B cell (primary cell): Measurements from ENCODE around the gene ESYT2. TPM values are rescaled to one million over a fixed set of nuclear protein-coding genes. Genes with fewer than 3 reads are reported as not detected.

Experiments used
- ATAC-seq: fragments of 200-7000 bp; cut with Tn5 transposase; one replicate; pipeline ENCODE4 v1.10.0; 2021; ENCODE audit warnings: low read depth, mild to moderate bottlenecking, moderate number of reproducible peaks, moderate library complexity
- CTCF ChIA-PET: fragments of 350-600 bp; sonication (Branson Sonifier 250); formaldehyde crosslinking; loops from one replicate; lab custom pipeline; 2021; ENCODE audit warnings: antibody characterized with exemption, inconsistent platforms; lab: Charles Lee
- POLR2A ChIA-PET: fragments of 350-600 bp; sonication (Branson Sonifier 250); formaldehyde crosslinking; loops from one replicate; lab custom pipeline; 2021; ENCODE audit warnings: antibody characterized with exemption; lab: Charles Lee
- DNase-seq: peaks from one replicate; pipeline ENCODE4 v3.0.0; 2013
- H2AFZ ChIP-seq: 2 replicates; pipeline ENCODE4 v1.6.1; 2012; ENCODE audit warnings: mild to moderate bottlenecking, low read depth, low read length; ENCODE audit not compliant: insufficient read depth, poor library complexity, severe bottlenecking
- H3K27ac ChIP-seq, 2 donors: 1 replicate in 1 of 2; 2 replicates in 1 of 2; pipeline ENCODE4 v1.5.1; 2012 to 2013; ENCODE audit warnings: low read length in 2 of 2, mild to moderate bottlenecking in 2 of 2, moderate library complexity in 1 of 2
- H3K27me3 ChIP-seq, 4 experiments: fragments of 200-600 bp in 1 of 4; sonication (generic) in 1 of 4; replicated peaks in 1 of 4; 1 replicate in 2 of 4; 2 replicates in 2 of 4; pipeline versions ENCODE4 v1.6.1 to v1.7.0; 2013 to 2016; ENCODE audit warnings: low read length in 3 of 4, mild to moderate bottlenecking in 2 of 4, mixed read lengths in 1 of 4, moderate library complexity in 1 of 4; ENCODE audit not compliant: insufficient read depth in 4 of 4, control insufficient read depth in 3 of 4; ENCODE audit errors: control extremely low read depth in 1 of 4
- H3K36me3 ChIP-seq, 2 experiments: replicated peaks in 1 of 2; 1 replicate in 1 of 2; 2 replicates in 1 of 2; pipeline versions ENCODE4 v1.6.1 to v1.7.1; 2013; ENCODE audit warnings: low read length in 1 of 2; ENCODE audit not compliant: insufficient read depth in 2 of 2, control insufficient read depth in 1 of 2; ENCODE audit errors: control extremely low read depth in 1 of 2, extremely low read depth in 1 of 2
- H3K4me1 ChIP-seq, 2 donors: fragments of 200-600 bp in 1 of 2; sonication (generic) in 1 of 2; 1 replicate in 1 of 2; 2 replicates in 1 of 2; pipeline versions ENCODE4 v1.5.1 to v1.6.1; 2013 to 2017; ENCODE audit warnings: low read length in 2 of 2; ENCODE audit not compliant: control insufficient read depth in 2 of 2, insufficient read depth in 2 of 2
- H3K4me2 ChIP-seq: replicated peaks from 2 replicates; pipeline ENCODE3; 2012; ENCODE audit warnings: mild to moderate bottlenecking, low read depth, low read length; ENCODE audit not compliant: poor library complexity, severe bottlenecking
- H3K4me3 ChIP-seq, 5 experiments: fragments of 200-600 bp in 1 of 5; sonication (generic) in 1 of 5; 1 replicate in 3 of 5; 2 replicates in 2 of 5; pipeline versions ENCODE4 v1.5.1 to v1.7.0; 2011 to 2016; ENCODE audit warnings: low read length in 4 of 5, mild to moderate bottlenecking in 4 of 5, low read depth in 2 of 5, control low read depth in 1 of 5, moderate library complexity in 1 of 5; ENCODE audit not compliant: insufficient read depth in 1 of 5; ENCODE audit errors: control extremely low read depth in 1 of 5, extremely low read depth in 1 of 5
- H3K79me2 ChIP-seq: fragments of 200-600 bp; sonication (generic); one replicate; pipeline ENCODE4 v1.6.0; 2016; ENCODE audit warnings: low read length; ENCODE audit not compliant: control insufficient read depth, insufficient read depth
- H3K9ac ChIP-seq: fragments of 200-600 bp; sonication (generic); 2 replicates; pipeline ENCODE4 v1.6.1; 2017; ENCODE audit warnings: mild to moderate bottlenecking, low read length, moderate library complexity
- H3K9me3 ChIP-seq, 3 donors: one replicate each; pipeline versions ENCODE4 v1.6.1 to v1.7.1; 2013; ENCODE audit warnings: low read length in 2 of 3; ENCODE audit not compliant: control insufficient read depth in 2 of 3, insufficient read depth in 1 of 3; ENCODE audit errors: control extremely low read depth in 1 of 3
- H4K20me1 ChIP-seq: 2 replicates; pipeline ENCODE4 v1.6.0; 2012; ENCODE audit warnings: mild to moderate bottlenecking, low read length; ENCODE audit not compliant: insufficient read depth, control insufficient read depth, poor library complexity, severe bottlenecking
- H3K27ac Mint-ChIP-seq: one replicate; pipeline ENCODE4 v1.8.0; 2021; ENCODE audit warnings: mixed read lengths
- H3K27me3 Mint-ChIP-seq: one replicate; pipeline ENCODE4 v1.8.0; 2021; ENCODE audit warnings: mixed read lengths
- H3K4me1 Mint-ChIP-seq: one replicate; pipeline ENCODE4 v1.8.0; 2021; ENCODE audit warnings: mixed read lengths
- H3K4me3 Mint-ChIP-seq: one replicate; pipeline ENCODE4 v1.8.0; 2021; ENCODE audit warnings: mixed read lengths
- H3K9me3 Mint-ChIP-seq: one replicate; pipeline ENCODE4 v1.8.0; 2022; ENCODE audit warnings: mixed read lengths; ENCODE audit not compliant: insufficient read depth
- EZH2 ChIP-seq: IDR thresholded peaks from 2 replicates; pipeline ENCODE4 v1.6.1; 2012; ENCODE audit warnings: borderline replicate concordance, low read depth, mild to moderate bottlenecking, moderate library complexity, low read length; ENCODE audit not compliant: insufficient read depth, poor library complexity, severe bottlenecking
- WGBS: methylation state at CpG from one replicate; pipeline ENCODE4 v1.1.5; 2013; ENCODE audit warnings: missing lambda C conversion rate; ENCODE audit not compliant: insufficient coverage; 5-methylcytosine and 5-hydroxymethylcytosine counted together
- intact Hi-C: fragments of 100-400 bp; cut with micrococcal nuclease; formaldehyde crosslinking; loops from one replicate; pipeline ENCODE4 v1.10.0; 2022
- polyA plus RNA-seq: library from polyadenylated mRNA; depleted of rRNA; stranded (reverse); fragments of >200 nt; gene quantifications from 2 replicates; pipeline ENCODE4 v1.2.3, GENCODE V29; 2012
- total RNA-seq, 2 donors: library from RNA; stranded (reverse); fragments of 120-200 nt in 1 of 2; gene quantifications; 1 replicate in 1 of 2; 2 replicates in 1 of 2; pipeline versions ENCODE4 v1.2.3 to v1.2.4, GENCODE V29; 2013 to 2022
- TF ChIP-seq, protein P1 (sequence below): fragments of 200-600 bp; IDR thresholded peaks from one replicate; pipeline ENCODE4 v1.8.0; 2022; ENCODE audit warnings: antibody characterized with exemption, mild to moderate bottlenecking

Gene ESYT2
- total and polyA plus RNA-seq, 2 donors (not counting 1 experiment from before 2014, with no cell fraction given), result 12.0 to 34.2 TPM

DNA sequence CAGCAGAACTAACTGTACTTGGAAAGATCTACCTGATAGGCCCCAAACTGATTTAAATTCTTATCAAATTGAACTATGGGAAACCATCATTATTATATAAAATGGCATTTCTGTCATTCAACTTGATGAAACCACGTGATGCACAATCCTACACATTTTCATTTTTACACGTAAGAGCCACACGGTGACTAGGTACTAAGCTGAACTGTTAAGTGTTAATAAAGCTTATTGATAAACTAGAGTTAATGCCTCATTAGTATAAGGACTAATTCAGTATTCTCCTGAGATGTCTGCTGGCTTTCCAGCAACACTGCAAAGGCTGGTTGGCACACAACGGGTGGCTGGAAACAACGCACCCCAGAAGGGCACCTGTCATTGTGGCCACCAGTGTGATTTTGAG lies 129.3 kb downstream of the ESYT2 start:
- H3K9me3 ChIP-seq, result peaks cover 0 to 2% (median 0%) of the 10 kb centered on the region in 3 donors
- H2AFZ ChIP-seq, result no peak overlapping the region
- DNase-seq, result no peak
- no peak overlapping the region for H3K4me2 ChIP-seq
- H4K20me1 ChIP-seq, result no peaks in the 10 kb centered on the region
- H3K27ac ChIP-seq, result no peak overlapping the region
- intact Hi-C loops, result loop anchor here (10.0 kb wide), 1 partner anchor 1805 kb away; the partner anchor contains the start of gene LMBR1
- H3K27ac Mint-ChIP-seq, result no peak overlapping the region
- peaks cover 13% of the 10 kb centered on the region for H3K79me2 ChIP-seq
- ChIA-PET CTCF (interaction anchor here (1.0 to 2.0 kb wide), 3 partner anchors 10 to 277 kb away, joined by 3 to 10 read pairs (median 7); no protein-coding TSS in a partner anchor), POLR2A (no interaction called here)
- H3K9me3 Mint-ChIP-seq, result no peaks in the 10 kb centered on the region
- H3K4me3 Mint-ChIP-seq, result no peak overlapping the region
- no peak overlapping the region for H3K9ac ChIP-seq
- no peak for TF ChIP-seq EZH2
- TF ChIP-seq, protein P1, sequence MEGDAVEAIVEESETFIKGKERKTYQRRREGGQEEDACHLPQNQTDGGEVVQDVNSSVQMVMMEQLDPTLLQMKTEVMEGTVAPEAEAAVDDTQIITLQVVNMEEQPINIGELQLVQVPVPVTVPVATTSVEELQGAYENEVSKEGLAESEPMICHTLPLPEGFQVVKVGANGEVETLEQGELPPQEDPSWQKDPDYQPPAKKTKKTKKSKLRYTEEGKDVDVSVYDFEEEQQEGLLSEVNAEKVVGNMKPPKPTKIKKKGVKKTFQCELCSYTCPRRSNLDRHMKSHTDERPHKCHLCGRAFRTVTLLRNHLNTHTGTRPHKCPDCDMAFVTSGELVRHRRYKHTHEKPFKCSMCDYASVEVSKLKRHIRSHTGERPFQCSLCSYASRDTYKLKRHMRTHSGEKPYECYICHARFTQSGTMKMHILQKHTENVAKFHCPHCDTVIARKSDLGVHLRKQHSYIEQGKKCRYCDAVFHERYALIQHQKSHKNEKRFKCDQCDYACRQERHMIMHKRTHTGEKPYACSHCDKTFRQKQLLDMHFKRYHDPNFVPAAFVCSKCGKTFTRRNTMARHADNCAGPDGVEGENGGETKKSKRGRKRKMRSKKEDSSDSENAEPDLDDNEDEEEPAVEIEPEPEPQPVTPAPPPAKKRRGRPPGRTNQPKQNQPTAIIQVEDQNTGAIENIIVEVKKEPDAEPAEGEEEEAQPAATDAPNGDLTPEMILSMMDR, result no peak
- no peaks in the 10 kb centered on the region for H3K27me3 ChIP-seq
- H3K36me3 ChIP-seq, result no peaks in the 10 kb centered on the region
- ATAC-seq, result no peak
- no peak overlapping the region for H3K4me3 ChIP-seq
- no CpG with 5 or more reads among the region's 5 CpGs for WGBS
- peaks cover 15% of the 10 kb centered on the region for H3K4me1 Mint-ChIP-seq
- H3K27me3 Mint-ChIP-seq, result no peaks in the 10 kb centered on the region
- peaks cover 3 to 14% of the 10 kb centered on the region in 2 donors for H3K4me1 ChIP-seq

DNA sequence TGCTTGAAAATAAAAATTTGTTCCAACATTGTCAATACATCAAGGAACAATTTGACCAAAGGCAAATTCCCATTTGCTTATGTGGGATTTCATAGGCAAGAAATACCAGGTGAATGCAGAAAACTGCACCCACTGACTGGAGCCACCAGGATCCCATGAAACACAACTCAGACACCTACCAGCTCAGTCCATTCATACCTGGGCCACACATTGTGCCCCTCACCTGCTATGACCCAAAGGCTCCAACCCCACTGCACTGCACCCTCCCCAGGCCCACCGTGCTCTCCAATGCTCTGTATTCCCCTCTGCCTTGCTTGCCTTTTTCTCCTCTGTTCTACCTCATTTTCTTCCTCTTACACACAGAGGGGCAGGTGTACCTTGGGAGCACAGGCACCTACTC lies 130.0 kb downstream of the ESYT2 start:
- DNase-seq (no peak), ATAC-seq (no peak)
- Histone ChIP-seq H3K9ac (no peak overlapping the region), H3K9me3 (peaks cover 0 to 2% (median 0%) of the 10 kb centered on the region in 3 donors), H2AFZ (no peak overlapping the region), H4K20me1 (no peaks in the 10 kb centered on the region), H3K27ac (no peak overlapping the region), H3K36me3 (no peaks in the 10 kb centered on the region), H3K4me1 (peaks cover 3 to 14% of the 10 kb centered on the region in 2 donors), H3K79me2 (peaks cover 12% of the 10 kb centered on the region), H3K27me3 (no peaks in the 10 kb centered on the region), H3K4me3 (no peak overlapping the region), H3K4me2 (no peak overlapping the region)
- H3K27ac Mint-ChIP-seq, result no peak overlapping the region
- no peak overlapping the region for H3K4me3 Mint-ChIP-seq
- CTCF ChIA-PET, result interaction anchor here (1.0 to 5.2 kb wide), 3 partner anchors 10 to 277 kb away, joined by 3 to 123 read pairs (median 10); no protein-coding TSS in a partner anchor
- POLR2A ChIA-PET, result no interaction called here
- TF ChIP-seq, protein P1, result no peak
- no peak for TF ChIP-seq EZH2
- intact Hi-C loops, result no loop called here
- WGBS, result 0% methylated on average over 1 of the region's 1 CpG
- peaks cover 12% of the 10 kb centered on the region for H3K4me1 Mint-ChIP-seq
- H3K9me3 Mint-ChIP-seq, result no peaks in the 10 kb centered on the region
- no peaks in the 10 kb centered on the region for H3K27me3 Mint-ChIP-seq
